GM12891 (cell line): ENCODE measurements around the gene PRUNE2.

Experiments
- POLR2A ChIP-seq: IDR thresholded peaks from 2 replicates; pipeline ENCODE4 v1.6.1; 2011; ENCODE audit warnings: low read depth, low read length, control low read depth
- POLR2AphosphoS5 ChIP-seq: IDR thresholded peaks from 2 replicates; pipeline ENCODE4 v1.6.1; 2011; ENCODE audit warnings: low read depth, low read length, control low read depth

- TF ChIP-seq POLR2A (no peak), POLR2AphosphoS5 (no peak)
Measured at GRCh38 chr9:76634356-76635054, 271.4 kb downstream of the PRUNE2 start.
